DND-41 (cell line): ENCODE data around the gene LIMS2.

Experiments used
- EZH2 ChIP-seq: IDR thresholded peaks from 3 replicates; pipeline ENCODE4 v1.6.1; 2012; ENCODE audit warnings: borderline replicate concordance, low read depth, mild to moderate bottlenecking, moderate library complexity, low read length, inconsistent platforms; ENCODE audit not compliant: severe bottlenecking
- TF ChIP-seq, protein P1 (sequence below): IDR thresholded peaks from 2 replicates; pipeline ENCODE4 v1.5.1; 2012; ENCODE audit warnings: borderline replicate concordance, low read length, moderate library complexity, mild to moderate bottlenecking; ENCODE audit not compliant: poor library complexity, severe bottlenecking; ENCODE audit errors: extremely low read depth

DNA sequence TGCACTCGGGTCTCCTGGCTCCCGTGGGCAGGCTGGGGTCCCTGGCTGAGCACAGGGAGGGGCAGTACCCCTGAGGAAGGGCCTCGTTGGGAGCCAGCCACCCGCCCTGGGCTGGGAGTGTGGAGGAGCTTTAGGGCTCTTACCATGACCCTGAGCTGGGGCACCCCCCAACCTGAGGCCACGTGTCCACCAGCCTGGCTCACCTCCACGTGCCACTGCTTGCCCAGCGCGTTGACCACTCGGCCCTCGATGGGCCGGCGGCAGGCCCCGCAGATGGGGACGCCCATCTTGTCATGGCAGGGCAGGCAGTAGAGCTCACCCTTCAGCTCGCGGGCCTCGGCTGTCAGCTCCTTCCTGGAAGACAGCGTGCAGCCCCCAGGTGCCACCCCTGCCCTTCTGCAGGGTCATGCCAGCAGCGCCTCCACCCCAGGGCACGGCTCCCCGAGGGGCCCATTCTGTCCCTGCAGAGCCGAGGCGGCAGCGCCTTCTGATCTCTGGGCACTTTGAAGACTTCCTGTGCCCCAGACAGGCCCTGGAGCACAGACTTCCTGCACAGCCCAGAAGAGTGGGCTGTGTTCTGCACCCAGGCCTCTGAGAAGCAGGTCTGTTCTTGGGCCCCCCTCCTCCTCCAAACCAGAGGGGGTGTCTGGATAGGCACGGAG is 33.4 kb downstream of the LIMS2 start:
- TF ChIP-seq, protein P1, sequence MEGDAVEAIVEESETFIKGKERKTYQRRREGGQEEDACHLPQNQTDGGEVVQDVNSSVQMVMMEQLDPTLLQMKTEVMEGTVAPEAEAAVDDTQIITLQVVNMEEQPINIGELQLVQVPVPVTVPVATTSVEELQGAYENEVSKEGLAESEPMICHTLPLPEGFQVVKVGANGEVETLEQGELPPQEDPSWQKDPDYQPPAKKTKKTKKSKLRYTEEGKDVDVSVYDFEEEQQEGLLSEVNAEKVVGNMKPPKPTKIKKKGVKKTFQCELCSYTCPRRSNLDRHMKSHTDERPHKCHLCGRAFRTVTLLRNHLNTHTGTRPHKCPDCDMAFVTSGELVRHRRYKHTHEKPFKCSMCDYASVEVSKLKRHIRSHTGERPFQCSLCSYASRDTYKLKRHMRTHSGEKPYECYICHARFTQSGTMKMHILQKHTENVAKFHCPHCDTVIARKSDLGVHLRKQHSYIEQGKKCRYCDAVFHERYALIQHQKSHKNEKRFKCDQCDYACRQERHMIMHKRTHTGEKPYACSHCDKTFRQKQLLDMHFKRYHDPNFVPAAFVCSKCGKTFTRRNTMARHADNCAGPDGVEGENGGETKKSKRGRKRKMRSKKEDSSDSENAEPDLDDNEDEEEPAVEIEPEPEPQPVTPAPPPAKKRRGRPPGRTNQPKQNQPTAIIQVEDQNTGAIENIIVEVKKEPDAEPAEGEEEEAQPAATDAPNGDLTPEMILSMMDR, result peak; percentile 36
- no peak for TF ChIP-seq EZH2
